Loucy (cell line): ENCODE results near the gene ADAMTS14.

Experiments
- H2AFZ ChIP-seq: fragments of 200-600 bp; sonication (generic); 2 replicates; pipeline ENCODE4 v1.6.0; 2016; ENCODE audit warnings: antibody characterized with exemption, mild to moderate bottlenecking, low read length, moderate library complexity
- H3F3A ChIP-seq: fragments of 200-600 bp; 2 replicates; pipeline ENCODE4 v1.6.0; 2016; ENCODE audit warnings: antibody characterized with exemption, low read depth, mild to moderate bottlenecking
- H3K27me3 ChIP-seq: fragments of 200-600 bp; sonication (generic); 2 replicates; pipeline ENCODE4 v1.6.1; 2014; ENCODE audit warnings: low read length, mild to moderate bottlenecking; ENCODE audit not compliant: insufficient read depth, poor library complexity, severe bottlenecking
- H3K36me3 ChIP-seq: fragments of 200-600 bp; sonication (generic); 2 replicates; pipeline ENCODE4 v1.6.1; 2016; ENCODE audit warnings: low read length; ENCODE audit not compliant: insufficient read depth
- H3K4me1 ChIP-seq: fragments of 200-600 bp; sonication (generic); 2 replicates; pipeline ENCODE4 v1.5.1; 2014; ENCODE audit warnings: low read length, mild to moderate bottlenecking; ENCODE audit not compliant: insufficient read depth, poor library complexity, severe bottlenecking
- H3K4me2 ChIP-seq: fragments of 200-600 bp; sonication (generic); 2 replicates; pipeline ENCODE4 v1.6.0; 2014; ENCODE audit warnings: antibody characterized with exemption, low read length, low read depth, mild to moderate bottlenecking; ENCODE audit not compliant: poor library complexity, severe bottlenecking
- H3K4me3 ChIP-seq: fragments of 200-600 bp; sonication (generic); 2 replicates; pipeline ENCODE4 v1.5.1; 2014; ENCODE audit warnings: low read length, mild to moderate bottlenecking, mixed read lengths; ENCODE audit not compliant: poor library complexity, severe bottlenecking
- H3K79me2 ChIP-seq: fragments of 200-600 bp; sonication (generic); 2 replicates; pipeline ENCODE4 v1.6.1; 2014; ENCODE audit warnings: low read length; ENCODE audit not compliant: insufficient read depth
- H3K9ac ChIP-seq: fragments of 200-600 bp; sonication (generic); 2 replicates; pipeline ENCODE4 v1.6.0; 2014; ENCODE audit warnings: mild to moderate bottlenecking, low read depth, low read length, moderate library complexity; ENCODE audit not compliant: poor library complexity, severe bottlenecking
- H3K9me2 ChIP-seq: fragments of 200-600 bp; sonication (generic); replicated peaks from 2 replicates; pipeline ENCODE4 v1.6.1; 2016; ENCODE audit warnings: low read depth, low read length, mixed read lengths
- H3K9me3 ChIP-seq: fragments of 200-600 bp; sonication (generic); 2 replicates; pipeline ENCODE4 v1.6.1; 2014; ENCODE audit warnings: mild to moderate bottlenecking, antibody characterized with exemption, low read length, low read depth; ENCODE audit not compliant: insufficient read depth
- H4K20me1 ChIP-seq: fragments of 200-600 bp; sonication (generic); 2 replicates; pipeline ENCODE4 v1.6.0; 2014; ENCODE audit warnings: antibody characterized with exemption, low read length, mild to moderate bottlenecking; ENCODE audit not compliant: insufficient read depth, poor library complexity, severe bottlenecking
- EZH2phosphoT487 ChIP-seq: fragments of 200-600 bp; IDR thresholded peaks from 2 replicates; pipeline ENCODE4 v1.6.1; 2018; ENCODE audit warnings: antibody characterized with exemption, mild to moderate bottlenecking, moderate library complexity, borderline replicate concordance
- TF ChIP-seq, protein P1 (sequence below): fragments of 200-600 bp; sonication (generic); conservative IDR thresholded peaks from 2 replicates; pipeline ENCODE4 v1.5.1; 2014; ENCODE audit warnings: mild to moderate bottlenecking, antibody characterized with exemption, low read length

ADAMTS14 gene

DNA sequence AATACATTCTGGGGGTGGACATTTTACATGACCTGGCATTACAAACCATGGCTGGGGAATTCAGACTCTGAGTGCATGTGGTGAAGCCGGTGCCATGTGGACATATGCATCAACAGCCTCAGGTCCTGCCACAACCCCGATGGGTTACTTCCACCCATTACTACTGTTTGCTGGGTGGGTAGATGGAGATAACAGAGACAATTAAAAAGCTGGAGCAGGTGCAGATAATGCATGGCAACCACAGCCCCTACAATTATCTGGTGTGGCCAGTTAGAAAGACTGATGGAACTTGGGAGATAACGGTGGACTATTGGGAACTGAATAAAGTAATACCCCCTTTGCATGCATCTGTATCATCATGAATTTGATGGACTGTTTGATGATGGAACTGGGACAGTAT is 21.6 kb upstream of the ADAMTS14 start:
- Histone ChIP-seq H3K4me3 (no peak overlapping the region), H3K27me3 (no peaks in the 10 kb centered on the region), H3K4me2 (no peak overlapping the region), H3K9me3 (peaks cover 35% of the 10 kb centered on the region), H4K20me1 (no peaks in the 10 kb centered on the region), H3K9ac (no peak overlapping the region), H3K79me2 (no peaks in the 10 kb centered on the region), H3K36me3 (no peaks in the 10 kb centered on the region), H3F3A (no peaks in the 10 kb centered on the region), H2AFZ (no peak overlapping the region), H3K4me1 (no peaks in the 10 kb centered on the region), H3K9me2 (no peaks in the 10 kb centered on the region)
- no peak for TF ChIP-seq EZH2phosphoT487
- TF ChIP-seq, protein P1, sequence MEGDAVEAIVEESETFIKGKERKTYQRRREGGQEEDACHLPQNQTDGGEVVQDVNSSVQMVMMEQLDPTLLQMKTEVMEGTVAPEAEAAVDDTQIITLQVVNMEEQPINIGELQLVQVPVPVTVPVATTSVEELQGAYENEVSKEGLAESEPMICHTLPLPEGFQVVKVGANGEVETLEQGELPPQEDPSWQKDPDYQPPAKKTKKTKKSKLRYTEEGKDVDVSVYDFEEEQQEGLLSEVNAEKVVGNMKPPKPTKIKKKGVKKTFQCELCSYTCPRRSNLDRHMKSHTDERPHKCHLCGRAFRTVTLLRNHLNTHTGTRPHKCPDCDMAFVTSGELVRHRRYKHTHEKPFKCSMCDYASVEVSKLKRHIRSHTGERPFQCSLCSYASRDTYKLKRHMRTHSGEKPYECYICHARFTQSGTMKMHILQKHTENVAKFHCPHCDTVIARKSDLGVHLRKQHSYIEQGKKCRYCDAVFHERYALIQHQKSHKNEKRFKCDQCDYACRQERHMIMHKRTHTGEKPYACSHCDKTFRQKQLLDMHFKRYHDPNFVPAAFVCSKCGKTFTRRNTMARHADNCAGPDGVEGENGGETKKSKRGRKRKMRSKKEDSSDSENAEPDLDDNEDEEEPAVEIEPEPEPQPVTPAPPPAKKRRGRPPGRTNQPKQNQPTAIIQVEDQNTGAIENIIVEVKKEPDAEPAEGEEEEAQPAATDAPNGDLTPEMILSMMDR: no peak

DNA sequence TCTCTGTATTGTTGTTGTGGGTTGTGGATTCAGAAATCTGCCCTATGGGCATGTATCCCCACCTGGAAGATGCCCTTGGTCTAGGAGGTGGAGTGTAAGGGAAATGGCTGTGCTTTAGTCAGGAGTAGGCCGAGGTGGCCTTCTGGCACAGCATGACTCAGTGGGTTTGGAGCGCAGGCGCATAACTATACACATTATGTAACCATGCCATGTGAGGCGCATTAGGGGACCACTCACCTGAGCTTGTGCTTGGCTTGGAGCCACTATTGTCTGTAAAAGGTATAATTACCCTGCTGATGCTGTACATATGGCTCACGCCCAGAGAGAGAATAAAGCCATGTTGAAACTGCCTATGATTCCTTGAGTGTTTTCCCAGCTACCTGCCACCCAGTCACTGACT is 20.6 kb upstream of the ADAMTS14 start:
- Histone ChIP-seq H3K79me2 (no peaks in the 10 kb centered on the region), H3K9me3 (peaks cover 35% of the 10 kb centered on the region)

DNA sequence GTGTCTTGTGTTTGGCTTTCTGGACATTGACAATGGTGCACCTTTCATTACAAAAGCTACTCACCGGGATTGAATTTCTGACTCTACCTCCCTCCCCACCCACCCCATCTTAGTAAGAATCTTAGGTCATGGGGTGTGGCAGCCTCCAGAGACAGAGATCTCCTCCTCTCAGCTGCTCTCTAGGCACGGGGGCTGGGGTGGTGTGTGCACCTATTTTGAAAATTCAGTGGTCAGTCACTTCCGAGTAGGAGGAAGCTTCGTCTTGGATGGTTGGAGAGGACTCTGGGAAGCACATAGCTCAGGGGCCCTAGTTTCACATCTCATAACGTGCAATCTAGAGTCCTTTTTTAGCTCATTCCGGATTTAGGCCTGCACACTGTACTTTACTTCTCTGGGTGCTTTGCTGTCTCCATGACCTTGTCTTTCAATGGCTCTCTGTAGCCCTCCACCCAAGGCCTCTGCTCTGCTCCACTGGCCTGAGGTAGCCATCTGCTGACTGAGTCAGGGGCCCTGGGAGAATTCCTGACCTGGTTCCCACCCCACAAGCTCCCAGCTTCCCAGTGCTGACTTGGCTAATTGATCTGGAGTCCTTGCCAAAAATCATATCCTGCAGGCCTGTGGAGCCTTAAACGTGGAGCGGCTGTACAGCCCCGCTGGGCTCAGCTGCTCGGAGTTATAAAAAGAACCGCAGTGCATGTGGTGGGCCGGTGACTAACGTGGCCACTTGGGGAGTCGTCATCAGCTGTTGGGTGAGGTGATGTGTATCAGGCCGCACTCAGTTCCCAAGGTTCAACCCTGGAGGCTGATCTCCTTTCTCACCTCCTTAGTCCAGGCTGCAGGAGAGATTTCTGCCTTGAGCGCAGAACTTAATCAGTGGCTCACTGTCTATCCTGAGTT is 19.3 kb upstream of the ADAMTS14 start:
- Histone ChIP-seq H3K36me3 (no peaks in the 10 kb centered on the region), H3K27me3 (no peaks in the 10 kb centered on the region), H3K4me2 (no peak overlapping the region), H3K9me3 (peaks cover 33% of the 10 kb centered on the region), H3K4me3 (no peak overlapping the region), H4K20me1 (no peaks in the 10 kb centered on the region), H3K79me2 (no peaks in the 10 kb centered on the region), H2AFZ (no peak overlapping the region), H3K9ac (no peak overlapping the region), H3K4me1 (no peaks in the 10 kb centered on the region), H3F3A (no peaks in the 10 kb centered on the region), H3K9me2 (no peaks in the 10 kb centered on the region)
- TF ChIP-seq, protein P1: no peak
- TF ChIP-seq EZH2phosphoT487: no peak

More for the DNA sequence above, 20.6 kb upstream of the ADAMTS14 start:
- TF ChIP-seq, protein P1: no peak
- TF ChIP-seq EZH2phosphoT487: no peak
- no peaks in the 10 kb centered on the region for H3K9me2 ChIP-seq
- no peaks in the 10 kb centered on the region for H3F3A ChIP-seq
- H3K4me2 ChIP-seq: no peak overlapping the region
- H2AFZ ChIP-seq: no peak overlapping the region
- no peaks in the 10 kb centered on the region for H3K27me3 ChIP-seq
- H3K4me3 ChIP-seq: no peak overlapping the region
- no peak overlapping the region for H3K9ac ChIP-seq
- H4K20me1 ChIP-seq: no peaks in the 10 kb centered on the region
- no peaks in the 10 kb centered on the region for H3K4me1 ChIP-seq
- H3K36me3 ChIP-seq: no peaks in the 10 kb centered on the region
